GM18907 (cell line): Measurements from ENCODE around the gene DISC1.

ENCODE experiments used
- ATAC-seq: cut with Tn5 transposase; IDR thresholded peaks from one replicate; pipeline ENCODE4 v1.9.1; 2021; ENCODE audit warnings: mild to moderate bottlenecking, moderate library complexity; ENCODE audit not compliant: unreplicated experiment

DISC1 gene

DNA sequence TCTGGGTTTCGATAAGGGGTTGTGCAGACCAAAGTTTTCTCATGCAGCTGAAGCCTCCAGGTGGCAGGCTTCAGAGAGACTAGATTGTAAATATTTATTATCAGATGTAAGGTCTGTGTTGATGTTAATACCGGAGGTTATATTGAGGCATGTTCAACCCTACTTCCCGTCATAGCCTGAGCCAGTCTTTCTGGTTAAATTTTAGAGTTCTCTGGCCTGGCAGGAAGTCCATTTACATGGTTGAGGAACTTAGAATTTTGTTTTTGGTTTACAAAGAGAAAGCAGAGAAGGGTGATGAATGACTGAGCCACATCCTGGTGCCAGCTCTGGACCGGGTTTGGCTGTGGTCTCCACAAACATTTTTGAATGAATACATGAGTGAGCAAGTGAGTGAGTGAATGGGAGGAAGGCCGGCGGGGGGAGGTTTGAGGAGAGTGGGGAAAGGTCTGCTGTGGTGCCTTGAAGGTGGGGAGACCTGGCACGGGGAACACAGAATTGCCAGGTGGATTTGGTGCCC lies 218.5 kb downstream of the DISC1 start:
- peak; percentile 82 for ATAC-seq

GRCh38 chr1:231847612-231848397 lies 221.2 kb downstream of the DISC1 start:
- no peak for ATAC-seq

DNA sequence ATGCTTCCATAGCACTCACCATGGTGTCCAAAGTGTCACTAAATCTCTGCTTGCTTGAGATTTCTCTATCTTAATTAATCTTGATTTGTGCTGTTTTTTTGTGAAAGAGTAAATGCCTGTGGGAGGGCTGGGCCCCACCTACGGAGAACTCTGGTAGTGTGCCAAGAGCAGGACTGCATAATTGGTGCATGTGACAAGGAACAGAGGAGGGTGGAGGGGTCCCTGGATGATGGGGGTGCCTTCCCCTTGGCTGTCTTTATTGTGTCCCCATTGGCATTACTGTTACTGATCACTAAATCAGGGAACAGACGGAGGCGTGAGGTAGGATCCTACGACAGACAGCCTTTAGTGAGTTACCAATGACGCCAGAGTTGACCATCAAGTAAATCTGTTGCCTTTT lies 223.4 kb downstream of the DISC1 start:
- ATAC-seq, result no peak

DNA sequence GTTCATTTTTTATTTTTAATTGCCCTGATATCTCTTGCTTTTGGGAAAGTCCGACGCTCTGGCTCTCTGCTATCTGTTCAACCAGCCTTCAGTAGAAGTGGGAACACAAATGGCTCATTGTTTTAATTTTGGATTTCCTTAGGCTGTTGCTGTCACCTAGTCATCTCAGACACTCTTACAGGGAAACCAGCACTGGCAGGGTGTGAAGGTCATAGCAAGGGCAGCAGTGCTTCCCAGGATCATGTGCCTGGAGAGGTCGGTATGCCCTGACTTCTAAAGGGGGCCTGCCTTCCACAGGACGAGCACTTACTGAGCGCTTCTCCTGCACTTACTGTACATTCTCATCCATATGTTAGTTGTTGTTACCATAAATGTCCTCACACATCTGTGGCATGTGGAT lies 224.2 kb downstream of the DISC1 start:
- ATAC-seq, result no peak

GRCh38 chr1:231853588-231854207 lies 227.1 kb downstream of the DISC1 start:
- ATAC-seq, result no peak

- no peak for ATAC-seq
These were observed 228.8 kb downstream of the DISC1 start for GRCh38 chr1:231855361-231855760.

- ATAC-seq, result no peak
These were observed 229.3 kb downstream of the DISC1 start for GRCh38 chr1:231855926-231856325.

- ATAC-seq, result no peak
These were observed 229.8 kb downstream of the DISC1 start for GRCh38 chr1:231856426-231856825.

GRCh38 chr1:231856894-231857293 lies 230.3 kb downstream of the DISC1 start:
- no peak for ATAC-seq

DNA sequence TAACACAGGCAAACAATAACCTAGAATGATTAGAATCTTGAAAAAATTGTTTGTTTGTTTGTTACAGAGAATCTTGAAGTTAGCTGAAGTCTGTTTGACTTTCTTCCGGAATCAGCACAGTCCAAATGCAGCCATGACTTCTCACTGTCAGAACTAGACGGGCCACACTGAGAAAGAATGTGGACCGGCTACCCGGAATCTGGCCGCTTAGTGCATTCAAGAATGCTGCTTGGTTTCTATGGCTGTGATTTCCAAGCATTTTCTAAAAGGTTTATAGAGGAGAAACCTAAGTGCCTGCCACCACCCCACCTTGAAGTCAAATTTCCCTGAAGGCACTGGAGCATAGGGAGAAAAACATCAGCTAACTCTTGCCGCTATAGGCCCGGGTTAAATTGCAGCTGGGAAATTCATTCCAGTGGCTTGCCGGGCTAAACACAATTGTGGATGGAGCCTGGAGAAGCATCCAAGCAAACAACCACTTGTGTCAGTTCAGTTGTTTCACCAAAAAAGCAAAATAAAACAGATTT lies 231.1 kb downstream of the DISC1 start:
- ATAC-seq, result no peak

DNA sequence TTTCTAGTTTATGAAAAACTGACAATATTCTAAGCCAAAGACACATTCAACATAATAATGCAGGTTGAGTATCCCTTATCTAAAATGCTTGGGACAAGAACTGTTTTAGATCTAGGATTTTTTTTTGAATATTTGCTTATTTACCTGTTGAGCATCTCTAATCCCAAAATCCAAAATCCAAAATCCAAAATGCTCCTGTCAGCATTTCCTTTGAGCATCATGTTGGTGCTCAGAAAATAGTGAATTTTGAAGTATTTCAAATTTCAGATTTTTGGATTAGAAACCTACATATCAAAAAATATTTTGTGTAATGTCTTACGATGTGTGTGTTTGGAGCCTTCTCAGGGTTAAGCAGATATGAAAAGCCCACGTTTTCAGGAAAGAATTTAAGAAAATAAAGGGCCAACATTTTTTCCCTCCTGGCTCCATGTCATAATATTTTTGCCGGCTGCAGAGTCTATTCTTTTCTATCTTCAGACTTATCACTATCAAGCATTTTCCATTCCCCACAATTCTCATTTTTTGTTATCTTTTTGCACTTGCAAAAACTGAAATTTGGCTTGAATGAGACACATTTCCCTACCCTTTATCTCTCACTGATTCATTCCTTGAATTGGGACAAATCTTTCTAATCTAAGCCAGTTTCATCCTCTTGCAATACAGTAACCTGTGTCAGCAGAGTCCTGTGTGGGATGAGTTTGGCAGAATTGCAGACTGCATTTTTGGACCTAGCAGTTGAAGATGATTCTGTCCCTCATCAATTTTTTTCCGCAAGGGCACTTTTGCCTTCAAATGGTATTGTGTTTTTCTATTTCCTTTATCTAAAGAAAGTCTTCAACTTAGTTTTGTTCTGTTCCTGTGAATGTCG lies 233.9 kb downstream of the DISC1 start:
- no peak for ATAC-seq

GRCh38 chr1:231861541-231862481 lies 235.2 kb downstream of the DISC1 start:
- ATAC-seq, result no peak

DNA sequence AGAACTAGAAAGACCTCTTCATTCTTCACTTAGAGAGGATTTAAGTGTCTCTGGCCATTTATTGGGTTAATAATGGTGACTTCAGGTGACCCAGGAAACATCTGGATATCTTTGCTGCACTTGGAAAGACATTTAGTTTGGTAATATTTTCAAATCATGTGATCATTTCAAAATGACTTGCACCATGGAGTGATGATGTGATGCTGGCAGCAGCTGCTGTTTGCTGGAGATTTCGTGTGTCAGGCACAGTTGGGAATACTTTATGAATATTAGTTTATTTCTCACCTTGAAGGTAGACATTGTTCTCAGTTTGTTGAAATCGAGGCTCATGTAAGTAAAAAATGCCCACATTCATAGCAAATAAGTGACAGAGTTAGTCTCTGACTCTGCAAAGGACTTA lies 236.0 kb downstream of the DISC1 start:
- ATAC-seq, result no peak

- ATAC-seq, result no peak
These were observed 238.7 kb downstream of the DISC1 start for GRCh38 chr1:231865331-231865730.

DNA sequence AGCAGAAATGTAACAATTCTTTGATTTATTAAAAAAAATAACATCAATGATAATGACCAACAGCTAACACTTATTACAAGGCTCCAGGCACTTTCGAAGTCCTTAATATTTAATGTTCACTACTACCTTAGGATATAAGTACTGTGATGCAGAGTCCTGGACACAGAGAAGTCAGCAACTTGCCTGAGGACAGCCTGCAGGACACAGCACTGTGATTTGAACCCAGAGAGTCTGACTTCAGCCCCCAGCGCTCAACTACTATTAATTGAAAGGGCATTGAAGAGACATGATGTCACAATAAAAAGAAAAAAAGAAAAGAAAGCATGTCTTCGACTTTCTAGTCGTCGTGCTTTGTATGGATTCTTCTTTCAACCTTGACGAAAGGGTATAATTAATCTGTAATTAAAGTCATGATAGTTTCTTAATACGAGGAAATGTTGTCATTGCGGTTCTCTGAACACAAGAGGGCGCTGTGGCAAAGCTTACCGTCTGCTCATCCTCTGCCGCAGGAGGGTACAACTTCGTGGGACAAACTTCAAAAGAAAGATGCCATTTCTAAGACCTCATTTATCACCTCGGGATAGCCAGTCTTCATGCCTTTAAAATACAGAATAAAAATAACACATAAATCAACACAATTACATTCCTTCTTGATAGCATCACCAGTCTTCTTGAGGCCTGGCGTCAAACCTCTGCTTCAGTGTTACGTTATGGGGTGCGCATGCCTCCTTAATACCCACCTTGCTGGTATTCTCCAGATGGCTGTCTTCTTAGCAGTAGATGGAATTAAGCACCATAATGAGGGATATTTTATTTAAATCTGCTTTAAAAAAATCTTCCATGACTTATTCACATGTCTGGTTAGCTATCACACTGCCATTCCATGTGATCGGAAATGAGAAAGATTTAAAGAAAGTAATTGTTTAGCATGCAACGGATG lies 240.1 kb downstream of the DISC1 start:
- ATAC-seq, result no peak

DNA sequence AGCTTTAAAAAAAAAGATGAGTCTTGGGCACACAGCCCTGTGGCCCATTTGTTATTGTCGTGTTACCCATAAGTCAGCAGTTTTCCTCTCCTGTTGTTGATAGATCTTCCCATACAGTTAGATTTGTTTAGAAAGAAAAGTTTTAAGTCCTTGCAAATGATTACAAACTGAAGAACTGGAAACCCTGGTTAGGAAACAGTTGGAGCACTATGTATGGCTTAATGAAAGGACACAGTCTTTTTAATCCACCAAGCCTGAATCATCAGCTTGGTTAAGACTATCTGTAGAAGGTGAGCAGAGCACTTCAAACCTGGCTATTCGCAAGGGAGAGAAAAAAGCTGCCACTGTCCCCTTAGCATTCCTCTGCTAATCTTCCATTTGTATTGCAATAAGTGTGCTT lies 241.0 kb downstream of the DISC1 start:
- no peak for ATAC-seq

DNA sequence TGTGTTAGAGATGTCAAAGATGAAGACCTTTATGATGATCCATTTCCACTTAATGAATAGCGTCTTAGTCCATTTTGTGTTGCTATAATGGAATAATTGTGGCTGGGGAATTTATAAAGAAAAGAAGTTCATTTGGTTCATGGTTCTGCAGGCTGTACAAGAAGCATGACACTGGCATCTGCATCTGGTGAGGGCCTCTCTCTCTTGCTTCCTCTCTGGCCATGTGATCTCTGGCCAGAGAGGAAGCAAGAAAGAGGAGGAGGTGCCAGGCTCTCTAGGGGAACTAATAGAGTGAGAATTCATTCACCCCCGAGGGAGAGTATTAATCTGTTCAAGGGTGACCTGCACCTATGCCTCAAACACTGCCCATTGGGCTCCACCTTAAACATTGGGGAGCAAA lies 242.8 kb downstream of the DISC1 start:
- no peak for ATAC-seq

DNA sequence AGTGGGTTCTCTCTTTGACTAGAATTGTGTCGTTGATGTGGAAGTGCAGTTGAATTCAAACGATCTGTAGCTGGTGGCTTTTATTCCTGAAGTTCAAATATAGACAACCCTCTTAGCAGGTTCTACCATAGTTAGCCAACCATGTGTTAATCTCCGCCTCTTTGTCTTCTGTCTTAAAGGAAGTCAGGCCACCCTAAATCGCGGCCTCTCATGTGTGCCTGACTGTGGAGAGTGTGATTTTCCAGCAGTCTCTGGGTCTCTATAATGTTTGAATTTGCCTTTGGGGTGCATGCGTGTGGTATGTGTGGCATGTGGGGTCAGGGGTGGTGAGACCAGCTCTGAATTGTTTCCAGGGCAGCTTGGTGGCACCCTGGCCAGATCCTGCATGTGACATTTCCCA lies 244.9 kb downstream of the DISC1 start:
- ATAC-seq, result no peak

DNA sequence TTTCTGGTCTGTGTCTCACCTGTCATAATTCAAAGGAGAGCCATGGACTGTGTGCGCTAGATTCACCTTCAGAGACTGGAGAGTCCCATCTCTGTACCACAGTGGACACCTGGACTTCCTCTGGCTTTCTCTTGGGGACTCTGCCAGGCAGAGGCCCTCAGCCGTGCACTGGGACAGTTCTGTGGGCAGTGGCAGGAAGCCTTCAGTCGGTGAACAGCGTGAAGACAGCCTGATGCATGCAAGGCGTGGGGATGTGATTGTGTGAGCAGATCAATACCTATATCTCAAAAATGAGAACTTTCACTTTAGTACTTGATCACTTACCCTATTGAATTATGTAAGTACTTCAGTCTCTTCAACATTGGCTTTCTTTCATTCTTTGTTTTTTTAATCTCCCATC lies 245.3 kb downstream of the DISC1 start:
- ATAC-seq, result no peak
